M059J (cell line): ENCODE measurements around the gene TEX47. TPM values are rescaled to one million over a fixed set of nuclear protein-coding genes. Genes with fewer than 3 reads are reported as not detected.

Experiments
- DNase-seq: peaks from one replicate; pipeline ENCODE4 v3.0.0-alpha.2; 2012; ENCODE audit warnings: low read depth
- total RNA-seq: library from RNA; depleted of rRNA; stranded (reverse); fragments of >200 nt; shearing (Covaris generic); gene quantifications from 2 replicates; pipeline ENCODE4 v1.2.3, GENCODE V29; 2014; rRNA removed

TEX47 gene
- total RNA-seq: not detected in 2 replicates

- DNase-seq: peak; percentile 1
Measured at GRCh38 chr7:88795553-88795952, at the start of gene TEX47. TSS of gene TEX47 (minus strand) at chr7:88795737. CDS start at chr7:88794942, 795 bp downstream.

- DNase-seq: no peak
Measured at GRCh38 chr7:88845091-88845490, 49.6 kb upstream of the TEX47 start.

DNA sequence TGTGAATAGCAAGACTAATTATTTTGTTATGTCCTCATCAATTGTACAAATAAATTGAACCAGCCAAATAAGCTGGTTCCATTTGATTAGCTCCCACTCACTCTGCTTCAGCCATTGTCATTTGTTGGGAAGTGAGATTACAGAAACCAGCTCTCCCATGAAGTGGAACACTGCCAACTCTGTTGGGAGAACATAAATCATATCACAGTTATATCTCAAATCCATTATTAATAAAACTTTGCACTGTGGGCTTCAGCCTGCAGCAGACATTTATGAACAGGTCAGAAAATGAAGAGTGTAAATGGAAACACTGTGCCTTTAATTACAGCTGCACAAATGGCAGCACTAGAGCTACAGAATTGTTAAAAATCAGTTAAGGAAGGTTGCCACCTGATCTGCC is 46.7 kb upstream of the TEX47 start:
- no peak for DNase-seq

DNA sequence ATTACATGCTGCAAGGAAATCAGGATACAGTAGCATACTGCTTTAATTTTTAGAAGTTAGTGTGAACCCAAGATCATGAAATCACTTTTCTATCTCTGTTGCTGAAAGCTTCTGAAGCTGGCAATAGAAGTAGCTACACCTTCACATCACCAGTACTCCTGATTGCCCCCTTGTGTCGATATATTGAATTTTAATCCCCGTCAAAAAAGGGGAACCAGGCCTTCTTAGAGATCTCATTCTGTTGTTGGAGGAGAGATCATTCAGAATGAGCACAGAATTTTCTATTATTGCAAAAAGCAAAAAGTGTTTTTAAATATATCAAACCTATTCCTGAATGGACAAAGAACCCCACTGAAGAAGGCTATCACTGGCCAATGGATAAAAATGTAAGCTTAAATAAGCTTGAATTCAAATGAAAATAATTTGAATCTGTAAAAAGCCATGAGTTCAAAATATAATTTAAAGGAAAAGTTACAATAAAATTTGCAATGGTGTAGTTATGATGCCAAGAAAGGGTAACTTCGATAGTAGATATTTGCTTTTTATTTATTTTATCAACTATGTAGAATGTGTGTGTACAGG is 39.7 kb upstream of the TEX47 start:
- peak; percentile 6 for DNase-seq

DNA sequence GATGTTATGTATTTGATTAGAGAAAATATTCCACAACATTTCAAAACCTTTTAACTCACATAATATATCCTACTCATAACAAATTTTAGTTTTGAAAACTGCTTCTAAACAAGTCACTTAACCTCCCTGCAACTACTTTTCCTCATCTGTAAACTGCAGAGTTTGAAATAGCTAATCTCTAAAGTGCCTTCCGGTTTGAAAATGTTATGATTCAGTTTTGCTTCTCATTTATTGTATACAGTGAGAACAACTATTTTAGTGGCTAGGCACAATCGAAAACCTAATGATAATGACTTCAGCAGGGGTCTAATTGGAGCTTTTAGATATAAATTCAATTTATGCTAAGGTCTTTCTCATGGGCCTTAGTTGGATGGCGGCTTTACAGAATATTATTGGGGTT is 30.7 kb upstream of the TEX47 start:
- no peak for DNase-seq

DNA sequence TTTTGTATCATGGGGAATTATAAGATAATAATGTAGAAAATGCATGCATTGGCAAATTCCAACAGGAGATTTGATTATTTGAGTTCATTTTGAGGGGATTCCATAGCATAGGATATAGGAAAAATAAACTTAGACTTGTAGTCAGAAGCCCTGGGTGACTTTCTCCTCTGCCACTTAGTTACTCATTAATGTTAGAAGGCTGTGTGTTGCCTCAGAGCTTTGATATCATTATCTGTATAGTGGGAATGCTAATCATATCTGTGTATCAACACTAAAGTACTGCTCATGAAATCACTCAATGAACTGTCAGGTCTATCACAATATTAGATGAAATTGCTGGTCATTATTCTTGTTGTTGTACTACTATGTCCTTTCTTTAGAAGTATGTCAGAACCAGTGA is 23.0 kb upstream of the TEX47 start:
- no peak for DNase-seq

GRCh38 chr7:88806280-88807037 is 10.9 kb upstream of the TEX47 start:
- no peak for DNase-seq

GRCh38 chr7:88801046-88801445 is 5.5 kb upstream of the TEX47 start:
- DNase-seq: no peak

GRCh38 chr7:88792361-88792760 is 3.2 kb downstream of the TEX47 start:
- DNase-seq: no peak

GRCh38 chr7:88791891-88792290 is 3.6 kb downstream of the TEX47 start:
- DNase-seq: no peak

- peak; percentile 12 for DNase-seq
Measured at GRCh38 chr7:88789480-88790064, 6.0 kb downstream of the TEX47 start.

- no peak for DNase-seq
Measured at GRCh38 chr7:88787777-88788176, 7.8 kb downstream of the TEX47 start.

- DNase-seq: no peak
Measured at GRCh38 chr7:88775838-88776237, 19.7 kb downstream of the TEX47 start.

- no peak for DNase-seq
Measured at GRCh38 chr7:88772776-88773175, 22.8 kb downstream of the TEX47 start.

DNA sequence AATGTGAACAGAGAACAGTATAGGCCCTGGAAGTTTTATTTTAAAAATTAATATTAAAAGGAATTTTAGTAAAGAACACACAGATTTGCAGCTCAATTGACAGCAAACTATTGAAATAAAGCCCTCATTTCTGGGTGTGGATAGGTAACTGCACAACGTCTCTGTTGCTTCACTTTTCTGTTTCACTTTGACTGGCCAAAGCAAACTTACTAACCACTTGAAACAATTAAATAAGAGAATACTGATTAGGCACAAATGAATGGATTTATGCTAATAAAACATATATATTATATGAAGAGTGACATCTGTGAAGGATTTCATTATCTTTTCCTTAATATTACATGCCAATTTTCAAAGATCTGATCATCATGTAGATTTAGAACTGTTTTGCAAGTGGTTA is 24.1 kb downstream of the TEX47 start:
- no peak for DNase-seq

- DNase-seq: no peak
Measured at GRCh38 chr7:88761779-88762178, 33.8 kb downstream of the TEX47 start.

DNA sequence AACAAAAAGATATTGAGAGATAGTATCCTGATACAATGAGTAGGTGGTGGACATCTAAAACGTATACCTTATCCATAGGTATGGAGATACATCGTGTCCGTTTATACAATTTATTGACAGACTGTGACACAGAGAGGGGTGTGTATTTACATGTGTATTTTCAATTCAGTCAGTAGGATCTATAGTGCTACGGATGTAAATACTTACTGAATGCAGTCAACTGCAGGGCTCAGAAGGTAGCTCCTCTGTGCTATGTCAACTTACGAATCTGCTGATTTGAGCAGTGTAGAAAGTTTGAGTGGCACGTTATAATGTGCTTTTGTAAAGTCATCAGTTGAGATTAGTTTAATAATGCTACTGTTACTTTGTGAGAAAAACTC is 35.4 kb downstream of the TEX47 start:
- no peak for DNase-seq

- DNase-seq: no peak
Measured at GRCh38 chr7:88759230-88760135, 36.1 kb downstream of the TEX47 start, which contains the start of gene ZNF804B. TSS of gene ZNF804B (plus strand) at chr7:88759700. CDS start at chr7:88759977, 277 bp downstream.

DNA sequence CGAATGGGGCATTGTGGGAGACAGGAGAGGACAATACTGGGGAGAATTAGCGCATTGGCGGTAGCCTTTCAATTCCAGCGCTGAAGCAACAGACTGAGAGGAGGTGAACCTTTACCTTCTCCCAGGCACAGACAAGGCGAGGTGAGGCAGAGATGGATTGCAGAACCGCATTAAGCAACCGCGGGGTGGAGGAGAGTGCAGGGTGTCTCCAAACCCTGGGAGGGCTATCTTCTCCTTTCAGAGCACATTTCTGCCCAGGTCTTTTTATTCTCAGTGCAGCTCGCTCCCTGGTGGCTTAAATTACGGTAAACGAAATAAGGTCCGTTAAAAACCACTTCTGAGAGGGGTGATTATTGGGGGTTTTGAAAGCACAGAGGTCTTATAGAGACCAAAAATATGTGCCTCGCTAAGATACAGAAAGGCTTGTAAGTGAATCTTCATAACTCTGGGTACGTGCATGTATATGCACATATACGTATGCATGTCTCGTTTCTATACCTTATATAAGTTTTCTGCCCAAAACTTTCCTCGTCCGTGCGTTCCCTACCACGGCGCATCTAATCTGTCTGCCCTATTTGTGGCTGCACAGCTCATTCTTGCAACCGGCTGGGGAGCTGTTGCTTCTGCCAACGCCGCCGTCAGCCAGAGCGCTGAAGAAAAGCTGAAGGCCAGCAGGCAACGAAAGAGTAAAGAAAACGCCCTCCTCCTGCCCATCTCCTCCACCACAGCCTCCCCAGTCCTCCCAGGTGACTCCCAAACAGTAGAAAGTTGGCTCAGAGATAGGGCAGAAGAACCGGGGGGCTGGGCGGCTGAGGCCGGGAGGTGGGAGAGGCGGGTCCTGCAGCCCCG is 36.9 kb downstream of the TEX47 start:
- no peak for DNase-seq

DNA sequence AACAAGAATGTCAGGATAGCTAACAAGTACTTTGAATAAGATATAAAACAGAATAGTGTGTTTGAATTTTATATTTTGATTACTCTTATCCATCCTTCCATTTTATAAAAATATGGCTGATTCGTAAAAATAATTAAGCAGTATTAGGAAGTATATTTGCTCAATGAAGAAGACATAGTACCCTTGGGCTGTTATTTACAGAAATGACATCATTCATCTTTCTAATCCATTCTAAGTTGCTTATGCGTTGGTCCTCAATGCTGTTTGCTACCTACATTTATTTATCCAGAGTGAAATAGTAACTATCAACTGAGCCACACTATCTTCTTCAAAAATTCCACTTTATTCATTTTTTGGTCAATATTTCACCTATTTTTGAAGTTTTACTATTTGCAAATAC is 38.2 kb downstream of the TEX47 start:
- no peak for DNase-seq

DNA sequence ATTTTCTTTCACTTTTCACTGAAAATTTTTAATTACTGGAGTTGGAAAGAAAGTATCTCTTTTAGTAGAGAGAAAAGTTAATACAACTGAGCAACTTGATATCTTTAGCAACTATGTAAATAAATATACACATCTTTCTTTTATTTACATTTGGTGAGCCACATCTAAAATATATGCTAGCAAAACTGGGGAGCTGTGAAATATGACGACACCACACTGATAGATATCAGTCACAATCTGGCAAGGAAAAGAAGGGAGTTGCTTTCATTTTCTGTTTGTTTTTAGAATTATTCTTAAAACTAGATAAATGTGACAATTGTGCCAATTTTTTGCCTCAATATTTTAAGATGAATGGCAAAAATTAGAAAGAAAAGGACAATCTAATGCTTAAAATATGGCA is 38.7 kb downstream of the TEX47 start:
- DNase-seq: no peak
